DOHH2 (cell line): ENCODE results near the gene SCRN1.

Source experiments
- CTCF ChIP-seq: fragments of 200-600 bp; sonication (generic); IDR thresholded peaks from one replicate; pipeline ENCODE4 v1.5.1; 2014; ENCODE audit warnings: antibody characterized with exemption, mild to moderate bottlenecking, low read depth, low read length; ENCODE audit not compliant: poor library complexity, severe bottlenecking
- EZH2phosphoT487 ChIP-seq: fragments of 200-600 bp; sonication (generic); IDR thresholded peaks from 2 replicates; pipeline ENCODE4 v1.6.1; 2017; ENCODE audit warnings: borderline replicate concordance, mild to moderate bottlenecking, antibody characterized with exemption, low read length, moderate library complexity, mixed read lengths

GRCh38 chr7:29955799-29956486 is 33.7 kb downstream of the SCRN1 start:
- TF ChIP-seq CTCF (peak; percentile 15), EZH2phosphoT487 (no peak)
